Spleen (tissue), 7 donors: ENCODE results near the gene HRH2.

Source experiments
- CTCF ChIP-seq, 11 experiments: fragments of 200-600 bp in 7 of 11; fragments of 450-650 bp in 4 of 11; sonication (generic) in 4 of 11; IDR thresholded peaks in 8 of 11; conservative IDR thresholded peaks in 3 of 11; 1 replicate in 7 of 11; 2 replicates in 4 of 11; pipeline versions ENCODE4 v1.4.0 to v1.8.0; 2016 to 2021; ENCODE audit warnings: antibody characterized with exemption in 11 of 11, inconsistent platforms in 4 of 11, mild to moderate bottlenecking in 1 of 11
- POLR2A ChIP-seq, 3 donors: fragments of 450-650 bp; IDR thresholded peaks; one replicate each; pipeline ENCODE4 v1.5.1; 2017; ENCODE audit warnings: antibody characterized with exemption in 3 of 3, mild to moderate bottlenecking in 1 of 3
- POLR2AphosphoS5 ChIP-seq, 3 donors: sonication (generic); formaldehyde crosslinking; IDR thresholded peaks; one replicate each; pipeline ENCODE4 v1.5.1; 2017; ENCODE audit warnings: antibody characterized with exemption in 3 of 3
- donor health status: DM: no; HTN: no; CAD: no; lungs with moderate emphysema.
- donor health status: DM: no; HTN: no; CAD: no.
- donor health status: DM: no; HTN: no; CAD: no.

GRCh38 chr5:175712313-175712680 lies 54.4 kb downstream of the HRH2 start:
- no peak for TF ChIP-seq CTCF (IDR thresholded peaks at IDR 0.05 in 8 of 11, conservative IDR thresholded peaks at IDR 0.05 in 3 of 11)
- no peak for TF ChIP-seq POLR2A (IDR thresholded peaks at IDR 0.05)
- TF ChIP-seq POLR2AphosphoS5 (IDR thresholded peaks at IDR 0.05) = no peak
